ENCODE data around the gene FAM184B. TPM values are rescaled to one million over a fixed set of nuclear protein-coding genes. Genes with fewer than 3 reads are reported as not detected.

The FAM184B gene
- polyA plus RNA-seq, 3 donors = not detected

DNA sequence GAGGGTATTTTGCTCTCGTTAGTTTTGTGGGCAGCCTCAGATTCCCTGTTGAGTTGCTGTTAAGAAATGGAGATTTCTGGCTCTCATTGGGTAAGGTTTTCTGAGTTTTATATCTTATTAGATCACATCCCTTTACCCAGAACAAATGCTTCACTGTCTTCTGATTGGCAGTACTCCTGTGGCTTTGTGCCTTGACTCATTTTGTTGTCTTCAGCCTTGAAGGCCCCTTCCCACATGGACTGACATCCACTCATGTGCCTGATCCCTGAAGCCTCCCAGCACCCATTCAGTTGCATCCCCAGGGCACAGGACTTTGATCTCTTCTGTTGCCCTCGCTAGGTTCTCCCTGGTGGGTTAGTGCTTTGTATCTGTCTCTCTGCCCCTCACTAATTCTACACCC is 156.6 kb downstream of the FAM184B start:
- no peak overlapping the region for H2AFZ ChIP-seq (ENCODE audit: insufficient read depth, low read depth, low read length, poor library complexity, severe bottlenecking)
- no CpG with 5 or more reads among the region's 2 CpGs for WGBS (ENCODE audit: insufficient coverage)
- Mint-ChIP-seq H3K36me3 (peaks cover 91 to 100% of the 10 kb centered on the region in 2 donors), H3K27me3 (ENCODE audit: low read depth in 3 of 3) (peaks cover 0 to 1% (median 0%) of the 10 kb centered on the region in 3 donors), H3K9me3 (no peaks in the 10 kb centered on the region), H3K4me3 (no peak overlapping the region), H3K4me1 (peaks cover 2% of the 10 kb centered on the region), H3K27ac (peak overlapping the region in 1 of 7 donors; percentile 52)
- TF ChIP-seq, protein P1, sequence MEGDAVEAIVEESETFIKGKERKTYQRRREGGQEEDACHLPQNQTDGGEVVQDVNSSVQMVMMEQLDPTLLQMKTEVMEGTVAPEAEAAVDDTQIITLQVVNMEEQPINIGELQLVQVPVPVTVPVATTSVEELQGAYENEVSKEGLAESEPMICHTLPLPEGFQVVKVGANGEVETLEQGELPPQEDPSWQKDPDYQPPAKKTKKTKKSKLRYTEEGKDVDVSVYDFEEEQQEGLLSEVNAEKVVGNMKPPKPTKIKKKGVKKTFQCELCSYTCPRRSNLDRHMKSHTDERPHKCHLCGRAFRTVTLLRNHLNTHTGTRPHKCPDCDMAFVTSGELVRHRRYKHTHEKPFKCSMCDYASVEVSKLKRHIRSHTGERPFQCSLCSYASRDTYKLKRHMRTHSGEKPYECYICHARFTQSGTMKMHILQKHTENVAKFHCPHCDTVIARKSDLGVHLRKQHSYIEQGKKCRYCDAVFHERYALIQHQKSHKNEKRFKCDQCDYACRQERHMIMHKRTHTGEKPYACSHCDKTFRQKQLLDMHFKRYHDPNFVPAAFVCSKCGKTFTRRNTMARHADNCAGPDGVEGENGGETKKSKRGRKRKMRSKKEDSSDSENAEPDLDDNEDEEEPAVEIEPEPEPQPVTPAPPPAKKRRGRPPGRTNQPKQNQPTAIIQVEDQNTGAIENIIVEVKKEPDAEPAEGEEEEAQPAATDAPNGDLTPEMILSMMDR (IDR thresholded peaks at IDR 0.05) = no peak
- H3K9ac ChIP-seq (ENCODE audit: insufficient read depth, low read length, poor library complexity, severe bottlenecking) = no peak overlapping the region
- H3K9me3 ChIP-seq (replicated peaks in 1 of 2; ENCODE audit: control insufficient read depth in 1 of 2, insufficient read depth in 1 of 2, low read length in 2 of 2) = no peaks in the 10 kb centered on the region
- no peak overlapping the region for H3K4me3 ChIP-seq (replicated peaks in 1 of 3; ENCODE audit: low read depth in 2 of 3, low read length in 3 of 3)
- no peak for DNase-seq
- no peak overlapping the region for H3K27ac ChIP-seq (ENCODE audit: low read depth in 1 of 2, low read length in 2 of 2)
- H3K79me2 ChIP-seq (ENCODE audit: insufficient read depth, low read length) = peaks cover 30% of the 10 kb centered on the region
- H3K4me1 ChIP-seq (ENCODE audit: control insufficient read depth in 1 of 2, insufficient read depth in 2 of 2, low read length in 2 of 2) = no peaks in the 10 kb centered on the region
- no peaks in the 10 kb centered on the region for H3K27me3 ChIP-seq (ENCODE audit: control insufficient read depth in 2 of 2, insufficient read depth in 2 of 2, low read length in 2 of 2)
- H4K20me1 ChIP-seq (ENCODE audit: insufficient read depth, low read length) = peaks cover 100% of the 10 kb centered on the region
- peaks cover 97 to 100% of the 10 kb centered on the region in 2 donors for H3K36me3 ChIP-seq (replicated peaks in 1 of 2; ENCODE audit: control insufficient read depth in 1 of 2, insufficient read depth in 2 of 2, low read length in 2 of 2)
- intact Hi-C loops (cut with micrococcal nuclease) = no loop called here
- H3K4me2 ChIP-seq (replicated peaks; ENCODE audit: extremely low read depth, low read length, poor library complexity, severe bottlenecking) = no peak overlapping the region

DNA sequence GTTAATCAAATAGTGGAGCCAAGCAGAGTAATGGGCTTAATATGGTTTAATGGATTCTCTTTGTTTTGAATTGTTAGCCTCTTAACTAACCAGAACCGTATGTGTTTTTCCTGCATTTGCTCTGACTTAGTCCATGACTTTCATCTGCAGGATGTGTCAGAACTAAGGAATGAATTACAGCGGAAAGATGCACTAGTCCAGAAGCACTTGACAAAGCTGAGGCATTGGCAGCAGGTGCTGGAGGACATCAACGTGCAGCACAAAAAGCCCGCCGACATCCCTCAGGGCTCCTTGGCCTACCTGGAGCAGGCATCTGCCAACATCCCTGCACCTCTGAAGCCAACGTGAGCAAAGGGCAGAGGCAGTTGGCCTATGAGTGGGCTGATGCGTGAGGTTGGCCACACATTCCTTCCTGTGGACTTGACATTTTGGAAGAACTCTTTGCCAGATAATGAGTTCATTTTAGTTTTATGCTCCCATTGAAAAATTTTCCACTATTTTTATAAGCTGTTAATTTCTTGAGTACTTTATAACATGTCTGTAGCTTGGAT is 157.9 kb downstream of the FAM184B start:
- H4K20me1 ChIP-seq (ENCODE audit: insufficient read depth, low read length) = peaks cover 100% of the 10 kb centered on the region
- H3K4me2 ChIP-seq (replicated peaks; ENCODE audit: extremely low read depth, low read length, poor library complexity, severe bottlenecking) = no peak overlapping the region
- no peaks in the 10 kb centered on the region for H3K9me3 Mint-ChIP-seq
- H3K9me3 ChIP-seq (replicated peaks in 1 of 2; ENCODE audit: control insufficient read depth in 1 of 2, insufficient read depth in 1 of 2, low read length in 2 of 2) = no peaks in the 10 kb centered on the region
- peaks cover 0 to 1% (median 0%) of the 10 kb centered on the region in 3 donors for H3K27me3 Mint-ChIP-seq (ENCODE audit: low read depth in 3 of 3)
- no peak overlapping the region for H2AFZ ChIP-seq (ENCODE audit: insufficient read depth, low read depth, low read length, poor library complexity, severe bottlenecking)
- H3K4me3 Mint-ChIP-seq = no peak overlapping the region
- peaks cover 98 to 100% of the 10 kb centered on the region in 2 donors for H3K36me3 ChIP-seq (replicated peaks in 1 of 2; ENCODE audit: control insufficient read depth in 1 of 2, insufficient read depth in 2 of 2, low read length in 2 of 2)
- H3K79me2 ChIP-seq (ENCODE audit: insufficient read depth, low read length) = peaks cover 42% of the 10 kb centered on the region
- H3K27me3 ChIP-seq (ENCODE audit: control insufficient read depth in 2 of 2, insufficient read depth in 2 of 2, low read length in 2 of 2) = no peaks in the 10 kb centered on the region
- no peak for DNase-seq
- H3K4me1 Mint-ChIP-seq = peaks cover 7% of the 10 kb centered on the region
- no peak overlapping the region for H3K4me3 ChIP-seq (replicated peaks in 1 of 3; ENCODE audit: low read depth in 2 of 3, low read length in 3 of 3)
- peaks cover 87 to 100% of the 10 kb centered on the region in 2 donors for H3K36me3 Mint-ChIP-seq
- intact Hi-C loops (cut with micrococcal nuclease) = no loop called here
- no peak overlapping the region for H3K9ac ChIP-seq (ENCODE audit: insufficient read depth, low read length, poor library complexity, severe bottlenecking)
- H3K4me1 ChIP-seq (ENCODE audit: control insufficient read depth in 1 of 2, insufficient read depth in 2 of 2, low read length in 2 of 2) = no peaks in the 10 kb centered on the region
- 99% methylated on average over 5 of the region's 7 CpGs for WGBS (ENCODE audit: insufficient coverage)
- TF ChIP-seq, protein P1 (IDR thresholded peaks at IDR 0.05) = no peak
- no peak overlapping the region for H3K27ac ChIP-seq (ENCODE audit: low read depth in 1 of 2, low read length in 2 of 2)
- no peak overlapping the region for H3K27ac Mint-ChIP-seq

All from CD14-positive monocyte (primary cell).